Fibroblast of lung (primary cell): ENCODE data around the gene RFK. TPM values are rescaled to one million over a fixed set of nuclear protein-coding genes. Genes with fewer than 3 reads are reported as not detected.

Source experiments
- DNase-seq, 2 donors: peaks; one replicate each; pipeline versions ENCODE4 v3.0.0 to v3.0.0-alpha.2; 2010; ENCODE audit warnings: low read depth in 2 of 2
- H2AFZ ChIP-seq: 2 replicates; pipeline ENCODE4 v1.5.1; 2012; ENCODE audit warnings: low read length, control low read depth, inconsistent platforms
- H3K27ac ChIP-seq: 2 replicates; pipeline ENCODE4 v1.5.1; 2011; ENCODE audit warnings: low read length, control low read depth; ENCODE audit not compliant: insufficient read depth
- H3K27me3 ChIP-seq: 2 replicates; pipeline ENCODE4 v1.5.1; 2011; ENCODE audit warnings: mild to moderate bottlenecking, low read length; ENCODE audit not compliant: control insufficient read depth, insufficient read depth
- H3K36me3 ChIP-seq: 2 replicates; pipeline ENCODE4 v1.5.1; 2011; ENCODE audit warnings: low read length; ENCODE audit not compliant: control insufficient read depth, insufficient read depth
- H3K4me1 ChIP-seq: 2 replicates; pipeline ENCODE4 v1.5.1; 2011; ENCODE audit warnings: low read length; ENCODE audit not compliant: control insufficient read depth, insufficient read depth; ENCODE audit errors: extremely low read depth
- H3K4me2 ChIP-seq: 2 replicates; pipeline ENCODE4 v1.5.1; 2011; ENCODE audit warnings: low read length, control low read depth; ENCODE audit not compliant: insufficient read depth; ENCODE audit errors: extremely low read depth
- H3K4me3 ChIP-seq, 4 experiments: fragments of 200-600 bp in 1 of 4; sonication (generic) in 1 of 4; replicated peaks in 1 of 4; 2 replicates each; pipeline ENCODE4 v1.5.1; 2011 to 2016; ENCODE audit warnings: low read length in 4 of 4, low read depth in 3 of 4, mild to moderate bottlenecking in 3 of 4, control low read depth in 2 of 4, inconsistent platforms in 1 of 4, mixed read lengths in 1 of 4; ENCODE audit not compliant: insufficient read depth in 1 of 4; ENCODE audit errors: control extremely low read depth in 1 of 4
- H3K79me2 ChIP-seq: 2 replicates; pipeline ENCODE4 v1.5.1; 2012; ENCODE audit warnings: mild to moderate bottlenecking, low read length, inconsistent platforms; ENCODE audit not compliant: control insufficient read depth, insufficient read depth
- H3K9ac ChIP-seq: 2 replicates; pipeline ENCODE4 v1.5.1; 2011; ENCODE audit warnings: mild to moderate bottlenecking, low read length, control low read depth; ENCODE audit not compliant: insufficient read depth
- H3K9me3 ChIP-seq: 2 replicates; pipeline ENCODE4 v1.5.1; 2012; ENCODE audit warnings: low read depth, low read length; ENCODE audit not compliant: control insufficient read depth, insufficient read depth
- H4K20me1 ChIP-seq: 2 replicates; pipeline ENCODE4 v1.5.1; 2011; ENCODE audit warnings: low read length; ENCODE audit not compliant: control insufficient read depth, insufficient read depth; ENCODE audit errors: extremely low read depth
- EZH2 ChIP-seq: IDR thresholded peaks from 2 replicates; pipeline ENCODE4 v1.5.1; 2012; ENCODE audit warnings: low read length, control low read depth, mild to moderate bottlenecking; ENCODE audit errors: missing control alignments
- polyA plus RNA-seq, 2 donors: library from polyadenylated mRNA; depleted of rRNA in 1 of 2; stranded (reverse) in 1 of 2; unstranded in 1 of 2; fragments of >200 nt; gene quantifications; 2 replicates each; pipeline ENCODE4 v1.2.1, GENCODE V29; 2011 to 2012; ENCODE audit warnings: missing spikeins in 1 of 2
- total RNA-seq: library from RNA; depleted of rRNA; stranded (reverse); fragments of >200 nt; gene quantifications from 2 replicates; pipeline ENCODE4 v1.2.1, GENCODE V29; 2014
- TF ChIP-seq, protein P1 (sequence below), 2 donors: IDR thresholded peaks in 1 of 2; conservative IDR thresholded peaks in 1 of 2; 1 replicate in 1 of 2; 2 replicates in 1 of 2; pipeline ENCODE4 v1.5.1; 2011 to 2012; ENCODE audit warnings: low read length in 2 of 2, control low read depth in 1 of 2, inconsistent platforms in 1 of 2, low read depth in 1 of 2, mild to moderate bottlenecking in 1 of 2

RFK gene
- total and polyA plus RNA-seq, 2 donors (not counting 1 experiment from before 2014, with no cell fraction given) = 22.8 to 27.5 TPM

DNA sequence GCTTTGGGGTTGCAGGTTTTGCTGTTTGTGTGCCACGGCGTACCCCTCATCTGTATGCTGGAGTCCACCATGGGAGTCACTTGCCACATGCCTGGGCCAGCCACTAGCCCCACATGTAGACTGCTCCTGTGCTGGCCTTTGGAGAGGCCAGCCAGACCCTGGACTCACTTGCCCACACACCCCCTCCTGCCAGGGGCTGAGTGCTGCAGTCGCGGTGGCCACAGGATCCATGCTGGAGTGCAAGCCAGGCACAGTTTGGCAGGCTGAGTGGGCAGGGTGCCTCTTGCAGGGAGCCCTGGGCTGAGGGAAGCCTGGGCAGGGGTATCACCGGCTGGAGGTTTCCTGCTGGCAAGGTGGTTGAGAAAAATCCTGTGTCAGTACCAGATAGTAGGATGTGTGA is 39.2 kb upstream of the RFK start:
- H3K36me3 ChIP-seq = no peaks in the 10 kb centered on the region
- H3K27me3 ChIP-seq = no peaks in the 10 kb centered on the region
- no peaks in the 10 kb centered on the region for H3K79me2 ChIP-seq
- H2AFZ ChIP-seq = no peak overlapping the region
- H3K4me3 ChIP-seq = no peak overlapping the region
- no peaks in the 10 kb centered on the region for H3K4me1 ChIP-seq
- no peaks in the 10 kb centered on the region for H4K20me1 ChIP-seq
- no peak overlapping the region for H3K27ac ChIP-seq
- TF ChIP-seq EZH2 = no peak
- TF ChIP-seq, protein P1, sequence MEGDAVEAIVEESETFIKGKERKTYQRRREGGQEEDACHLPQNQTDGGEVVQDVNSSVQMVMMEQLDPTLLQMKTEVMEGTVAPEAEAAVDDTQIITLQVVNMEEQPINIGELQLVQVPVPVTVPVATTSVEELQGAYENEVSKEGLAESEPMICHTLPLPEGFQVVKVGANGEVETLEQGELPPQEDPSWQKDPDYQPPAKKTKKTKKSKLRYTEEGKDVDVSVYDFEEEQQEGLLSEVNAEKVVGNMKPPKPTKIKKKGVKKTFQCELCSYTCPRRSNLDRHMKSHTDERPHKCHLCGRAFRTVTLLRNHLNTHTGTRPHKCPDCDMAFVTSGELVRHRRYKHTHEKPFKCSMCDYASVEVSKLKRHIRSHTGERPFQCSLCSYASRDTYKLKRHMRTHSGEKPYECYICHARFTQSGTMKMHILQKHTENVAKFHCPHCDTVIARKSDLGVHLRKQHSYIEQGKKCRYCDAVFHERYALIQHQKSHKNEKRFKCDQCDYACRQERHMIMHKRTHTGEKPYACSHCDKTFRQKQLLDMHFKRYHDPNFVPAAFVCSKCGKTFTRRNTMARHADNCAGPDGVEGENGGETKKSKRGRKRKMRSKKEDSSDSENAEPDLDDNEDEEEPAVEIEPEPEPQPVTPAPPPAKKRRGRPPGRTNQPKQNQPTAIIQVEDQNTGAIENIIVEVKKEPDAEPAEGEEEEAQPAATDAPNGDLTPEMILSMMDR (conservative IDR thresholded peaks at IDR 0.05 in 1 of 2, IDR thresholded peaks at IDR 0.05 in 1 of 2; ENCODE audit: low read depth in 1 of 2, low read length in 2 of 2) = no peak
- H3K9me3 ChIP-seq = no peaks in the 10 kb centered on the region
- no peak overlapping the region for H3K4me2 ChIP-seq
- DNase-seq = peak in 1 of 2 donors; percentile 35
- H3K9ac ChIP-seq = no peak overlapping the region

DNA sequence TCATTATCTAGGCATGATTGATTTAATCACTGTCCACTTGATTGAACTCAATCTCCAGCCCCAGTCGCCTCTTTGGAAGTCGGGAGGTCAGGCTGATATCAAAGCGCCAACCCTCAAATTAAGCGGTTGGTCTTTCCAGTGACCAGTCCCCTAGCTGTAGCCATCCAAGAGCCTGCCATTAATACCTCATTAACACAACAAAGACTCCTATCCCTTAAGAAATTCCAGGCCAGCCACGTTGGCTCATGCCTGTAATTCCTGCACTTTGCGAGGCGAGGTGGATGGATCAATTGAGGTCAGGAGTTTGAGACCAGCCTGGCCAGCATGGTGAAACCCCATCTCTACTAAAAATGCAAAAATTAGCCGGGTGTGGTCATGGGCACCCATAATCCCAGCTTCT is 37.4 kb upstream of the RFK start:
- DNase-seq = no peak
- no peaks in the 10 kb centered on the region for H4K20me1 ChIP-seq

DNA sequence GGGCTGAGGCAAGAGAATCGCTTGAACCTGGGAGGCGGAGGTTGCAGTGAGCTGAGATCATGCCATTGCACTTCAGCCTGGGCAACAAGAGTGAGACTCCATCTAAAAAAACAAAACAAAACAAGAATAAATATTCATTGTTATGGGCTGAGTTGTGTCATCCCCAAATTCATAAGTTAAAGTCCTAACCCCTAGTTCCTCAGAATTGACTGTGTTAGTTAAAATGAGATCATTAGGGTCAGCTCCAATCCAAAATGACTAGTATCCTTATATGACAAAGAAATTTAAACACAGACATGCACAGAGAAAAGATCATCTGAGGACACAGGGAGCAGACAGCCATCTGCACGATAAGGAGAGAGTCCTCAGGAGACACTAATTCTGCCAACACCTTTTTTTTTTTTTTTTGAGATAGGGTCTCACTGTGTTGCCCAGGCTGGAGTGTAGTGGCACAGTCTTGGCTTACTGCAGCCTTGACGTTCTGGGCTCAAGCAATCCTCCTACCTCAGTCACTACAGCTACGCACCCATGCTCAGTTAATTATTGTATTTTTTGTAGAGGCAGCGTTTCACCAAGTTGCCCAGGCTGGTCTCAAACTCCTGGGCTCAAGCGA is 32.7 kb upstream of the RFK start:
- Histone ChIP-seq H2AFZ (no peak overlapping the region), H3K36me3 (no peaks in the 10 kb centered on the region), H3K27ac (no peak overlapping the region), H3K4me2 (no peak overlapping the region), H3K27me3 (no peaks in the 10 kb centered on the region), H3K79me2 (no peaks in the 10 kb centered on the region), H3K4me3 (no peak overlapping the region), H3K9ac (no peak overlapping the region), H3K4me1 (no peaks in the 10 kb centered on the region), H3K9me3 (no peaks in the 10 kb centered on the region), H4K20me1 (no peaks in the 10 kb centered on the region)
- DNase-seq = no peak
- TF ChIP-seq, protein P1 (conservative IDR thresholded peaks at IDR 0.05 in 1 of 2, IDR thresholded peaks at IDR 0.05 in 1 of 2; ENCODE audit: low read depth in 1 of 2, low read length in 2 of 2) = no peak
- no peak for TF ChIP-seq EZH2

More for the DNA sequence above, 37.4 kb upstream of the RFK start:
- Histone ChIP-seq H3K4me1 (no peaks in the 10 kb centered on the region), H3K9ac (no peak overlapping the region), H3K4me2 (no peak overlapping the region), H3K27ac (no peak overlapping the region), H3K36me3 (no peaks in the 10 kb centered on the region), H3K9me3 (no peaks in the 10 kb centered on the region), H3K4me3 (no peak overlapping the region), H3K79me2 (no peaks in the 10 kb centered on the region), H2AFZ (no peak overlapping the region), H3K27me3 (no peaks in the 10 kb centered on the region)
- TF ChIP-seq, protein P1 (conservative IDR thresholded peaks at IDR 0.05 in 1 of 2, IDR thresholded peaks at IDR 0.05 in 1 of 2; ENCODE audit: low read depth in 1 of 2, low read length in 2 of 2) = no peak
- TF ChIP-seq EZH2 = no peak
